Neural cell (in vitro differentiated cells): Measurements from ENCODE around the gene TPT1.

Source experiments
- CTCF ChIP-seq: fragments of 450-650 bp; IDR thresholded peaks from 2 replicates; pipeline ENCODE4 v1.5.1; 2014; ENCODE audit warnings: antibody characterized with exemption, mild to moderate bottlenecking, moderate library complexity; ENCODE audit not compliant: poor library complexity, severe bottlenecking
- EP300 ChIP-seq: fragments of 450-650 bp; conservative IDR thresholded peaks from 2 replicates; pipeline ENCODE4 v1.6.1; 2014; ENCODE audit warnings: antibody characterized with exemption, mild to moderate bottlenecking, moderate library complexity; ENCODE audit not compliant: poor library complexity, severe bottlenecking
- POLR2AphosphoS5 ChIP-seq: IDR thresholded peaks from 2 replicates; pipeline ENCODE4 v1.6.1; 2012
- RAD21 ChIP-seq: fragments of 450-650 bp; conservative IDR thresholded peaks from 2 replicates; pipeline ENCODE4 v1.6.1; 2014; ENCODE audit warnings: antibody characterized with exemption, mild to moderate bottlenecking, moderate library complexity

- TF ChIP-seq CTCF: no peak
- TF ChIP-seq RAD21: no peak
- TF ChIP-seq POLR2AphosphoS5: no peak
- TF ChIP-seq EP300: no peak
Measured at GRCh38 chr13:45316338-45316737, 24.6 kb downstream of the TPT1 start.
